DMS153 (cell line): ENCODE results near the gene MAPK12.

Source experiments
- DNase-seq: peaks from one replicate; lab custom pipeline; 2025; lab: John Stamatoyannopoulos, UW

Gene MAPK12

GRCh38 chr22:50252082-50253045, 9.1 kb downstream of the MAPK12 start:
- DNase-seq: peak; percentile 57

- no peak for DNase-seq
Measured at GRCh38 chr22:50251477-50252081, 9.9 kb downstream of the MAPK12 start.

GRCh38 chr22:50250555-50251476, 10.7 kb downstream of the MAPK12 start, which contains the start of gene HDAC10:
Gene HDAC10 (minus strand): TSS chr22:50251265. CDS start chr22:50251032, 233 bp downstream.
- DNase-seq: peak; percentile 57

GRCh38 chr22:50250249-50250554, 11.3 kb downstream of the MAPK12 start:
- DNase-seq: no peak

- DNase-seq: no peak
Measured at GRCh38 chr22:50249341-50250248, 11.9 kb downstream of the MAPK12 start.

GRCh38 chr22:50248196-50249081, 13.0 kb downstream of the MAPK12 start:
- DNase-seq: no peak

GRCh38 chr22:50247748-50248147, 13.7 kb downstream of the MAPK12 start:
- peak; percentile 83 for DNase-seq

- no peak for DNase-seq
Measured at GRCh38 chr22:50246242-50247175, 15.0 kb downstream of the MAPK12 start.

- DNase-seq: no peak
Measured at GRCh38 chr22:50245214-50246072, 16.0 kb downstream of the MAPK12 start.

- DNase-seq: peak; percentile 80
Measured at GRCh38 chr22:50244420-50245213, 16.9 kb downstream of the MAPK12 start, which contains the start of gene TUBGCP6. Gene TUBGCP6 (minus strand): TSS chr22:50245023. CDS start chr22:50244459, 564 bp downstream.

- no peak for DNase-seq
Measured at GRCh38 chr22:50243685-50244419, 17.6 kb downstream of the MAPK12 start.

GRCh38 chr22:50242406-50242949, 19.0 kb downstream of the MAPK12 start:
- DNase-seq: no peak

GRCh38 chr22:50238755-50239154, 22.7 kb downstream of the MAPK12 start:
- no peak for DNase-seq

GRCh38 chr22:50236731-50237409, 24.6 kb downstream of the MAPK12 start:
- DNase-seq: no peak

GRCh38 chr22:50233223-50233622, 28.3 kb downstream of the MAPK12 start:
- DNase-seq: no peak
